GM21619 (cell line): ENCODE data around the gene EZR.

Experiments used
- ATAC-seq: cut with Tn5 transposase; IDR thresholded peaks from one replicate; pipeline ENCODE4 v1.9.1; 2021; ENCODE audit not compliant: unreplicated experiment

The EZR gene

DNA sequence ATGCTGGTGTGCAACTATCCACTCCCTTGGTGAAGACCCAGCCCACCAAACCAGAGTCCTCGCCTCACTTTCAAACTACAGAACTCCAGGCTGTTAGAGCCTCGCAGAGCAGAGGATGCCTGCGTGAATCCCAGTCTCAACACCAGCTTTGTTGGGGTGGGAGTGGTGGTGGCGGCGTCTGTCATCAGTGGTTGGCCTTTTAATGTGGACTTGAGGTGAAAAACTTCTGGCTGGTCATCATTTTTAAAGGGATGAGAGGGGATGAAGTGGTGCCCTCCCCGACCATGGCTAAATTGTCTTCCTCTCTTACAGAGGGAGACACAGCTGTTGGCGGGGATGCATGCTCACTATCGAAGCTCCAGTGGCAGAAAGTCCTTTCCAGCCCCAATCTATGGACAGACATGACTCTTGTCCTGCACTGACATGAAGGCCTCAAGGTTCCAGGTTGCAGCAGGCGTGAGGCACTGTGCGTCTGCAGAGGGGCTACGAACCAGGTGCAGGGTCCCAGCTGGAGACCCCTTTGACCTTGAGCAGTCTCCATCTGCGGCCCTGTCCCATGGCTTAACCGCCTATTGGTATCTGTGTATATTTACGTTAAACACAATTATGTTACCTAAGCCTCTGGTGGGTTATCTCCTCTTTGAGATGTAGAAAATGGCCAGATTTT lies 54.9 kb downstream of the EZR start:
- no peak for ATAC-seq

DNA sequence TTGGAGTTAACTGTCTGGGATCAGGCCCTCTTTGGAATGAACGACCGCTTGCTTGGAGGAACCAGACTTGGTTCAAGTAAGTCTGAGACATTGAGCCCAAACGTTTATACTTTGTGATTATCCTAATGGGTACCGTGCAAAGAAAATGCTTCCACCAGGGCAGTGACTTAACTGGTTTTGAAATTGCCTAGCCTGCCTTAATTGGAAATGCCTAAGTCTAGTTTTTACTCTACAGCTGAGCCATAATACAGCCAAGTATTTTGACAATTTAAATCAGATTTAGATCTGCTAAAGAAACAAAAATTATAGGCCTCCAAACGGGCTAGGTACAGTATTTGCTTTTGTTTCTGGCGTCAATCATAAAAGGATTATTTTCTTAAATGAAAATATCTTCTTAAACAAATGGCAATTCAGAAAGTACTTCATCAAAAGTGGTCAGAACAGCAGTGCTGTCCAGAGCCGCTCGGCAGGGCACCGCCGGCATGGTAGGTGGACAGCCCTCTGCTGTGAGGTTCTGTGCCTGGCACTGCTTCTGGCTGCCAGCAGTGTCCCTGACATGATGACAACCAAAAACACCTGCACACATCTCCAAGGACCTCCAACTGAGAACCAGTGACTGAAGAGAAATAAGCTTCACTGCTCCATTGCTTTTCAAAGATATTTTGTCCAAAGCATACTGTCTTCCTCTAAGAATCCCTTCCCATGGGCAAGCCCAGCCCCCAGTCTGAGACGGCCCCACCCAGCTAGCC lies 55.6 kb downstream of the EZR start:
- ATAC-seq: no peak

- no peak for ATAC-seq
Measured at GRCh38 chr6:158762787-158763433, 56.3 kb downstream of the EZR start.

DNA sequence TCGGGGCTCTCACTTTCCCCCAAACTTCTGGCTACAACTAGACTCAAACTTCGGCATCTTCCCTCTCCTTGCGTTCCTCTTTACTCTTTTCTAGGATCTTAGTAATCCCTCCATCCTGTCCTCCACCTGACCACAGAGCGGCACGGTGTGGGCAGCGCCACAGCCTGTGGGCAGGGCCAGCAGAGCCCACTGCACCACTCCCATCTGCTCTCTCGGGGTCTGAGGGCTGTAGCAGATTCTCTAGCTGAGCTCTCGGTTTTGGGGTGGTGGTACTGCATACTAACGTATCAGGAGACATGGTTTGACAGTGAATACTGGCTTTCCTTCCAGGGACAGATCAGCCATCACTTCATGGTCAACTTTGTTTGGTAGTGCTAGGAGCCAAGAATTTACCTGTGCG lies 57.4 kb downstream of the EZR start:
- ATAC-seq: no peak

DNA sequence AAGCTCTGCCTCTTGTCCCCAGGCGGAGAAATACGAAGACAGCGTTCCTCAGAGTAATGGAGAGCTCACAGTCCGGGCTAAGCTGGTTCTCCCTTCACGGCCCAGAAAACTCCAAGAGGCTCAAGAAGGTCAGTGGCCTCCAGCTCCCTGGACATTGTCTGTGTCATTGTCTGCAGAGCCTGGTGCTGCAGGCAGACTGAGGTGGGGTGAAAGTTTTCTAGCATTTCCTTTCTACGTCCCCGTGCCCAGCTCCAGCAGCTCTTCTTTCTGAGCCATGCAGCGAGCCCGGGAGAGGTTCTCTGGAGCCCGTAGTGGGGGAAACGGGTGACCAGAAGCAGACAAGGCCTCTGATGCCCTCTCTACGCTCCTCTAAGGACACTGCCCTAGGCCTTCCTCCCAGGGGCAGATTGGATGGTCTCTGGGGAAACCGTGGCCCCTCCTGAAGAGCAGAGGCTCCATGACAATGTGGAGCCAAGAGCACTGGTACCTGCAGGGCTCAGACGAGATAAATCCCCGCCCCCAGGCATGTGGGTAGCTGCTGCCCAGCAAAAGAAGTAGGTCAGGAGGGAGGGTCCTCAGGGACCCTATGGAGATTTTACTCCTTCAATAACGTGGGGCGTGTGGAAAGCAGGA lies 58.4 kb downstream of the EZR start:
- no peak for ATAC-seq

DNA sequence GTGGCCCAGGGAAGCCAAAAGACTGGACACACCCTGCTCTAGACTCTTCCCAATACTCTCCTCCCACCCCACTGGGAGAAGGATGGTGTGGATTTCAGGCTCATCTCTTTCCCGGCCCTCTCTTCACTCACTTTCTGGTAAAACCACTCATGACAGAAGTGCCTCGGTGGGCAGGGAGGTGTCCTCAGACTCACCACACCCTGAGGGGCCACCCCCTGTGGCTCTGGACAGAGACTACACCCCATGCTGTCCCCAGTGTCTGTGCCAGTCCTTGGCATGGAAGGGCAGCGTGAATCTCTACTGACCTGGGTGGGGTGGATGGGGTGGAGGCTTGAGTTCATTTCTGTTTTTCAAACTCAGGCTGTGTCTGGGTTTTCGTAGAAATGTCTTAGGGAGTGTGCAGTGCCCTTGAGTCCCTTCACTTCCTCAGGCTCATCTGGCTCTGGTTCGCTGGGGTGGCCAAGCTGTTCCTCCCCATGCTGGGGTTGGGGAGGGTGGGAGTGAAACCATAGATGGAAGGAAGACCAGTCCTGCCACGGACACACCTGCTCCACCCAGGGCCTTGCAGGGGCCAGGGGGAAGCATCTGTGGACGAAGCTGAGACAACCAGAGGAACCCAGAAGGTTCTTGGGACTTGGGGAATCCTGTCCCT lies 59.1 kb downstream of the EZR start:
- ATAC-seq: no peak

- no peak for ATAC-seq
Measured at GRCh38 chr6:158758941-158759479, 60.2 kb downstream of the EZR start.

GRCh38 chr6:158758451-158758860 lies 60.7 kb downstream of the EZR start:
- no peak for ATAC-seq

DNA sequence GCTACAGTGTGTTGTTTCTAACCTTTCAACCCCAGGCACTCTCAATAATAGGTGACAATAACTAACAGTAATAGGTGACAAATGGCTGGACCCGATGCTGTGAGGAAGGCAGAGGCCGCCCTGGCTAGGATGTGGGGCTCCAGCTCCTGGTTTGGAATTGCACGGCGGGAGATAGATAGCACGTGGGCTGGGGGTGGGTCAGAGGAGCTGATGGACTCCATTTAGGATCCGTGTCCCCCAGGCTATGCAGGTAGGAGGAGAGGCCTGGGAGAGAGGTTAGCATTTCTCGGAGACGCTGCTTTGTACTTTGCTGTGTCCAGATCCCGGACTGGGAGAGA lies 61.4 kb downstream of the EZR start:
- no peak for ATAC-seq

DNA sequence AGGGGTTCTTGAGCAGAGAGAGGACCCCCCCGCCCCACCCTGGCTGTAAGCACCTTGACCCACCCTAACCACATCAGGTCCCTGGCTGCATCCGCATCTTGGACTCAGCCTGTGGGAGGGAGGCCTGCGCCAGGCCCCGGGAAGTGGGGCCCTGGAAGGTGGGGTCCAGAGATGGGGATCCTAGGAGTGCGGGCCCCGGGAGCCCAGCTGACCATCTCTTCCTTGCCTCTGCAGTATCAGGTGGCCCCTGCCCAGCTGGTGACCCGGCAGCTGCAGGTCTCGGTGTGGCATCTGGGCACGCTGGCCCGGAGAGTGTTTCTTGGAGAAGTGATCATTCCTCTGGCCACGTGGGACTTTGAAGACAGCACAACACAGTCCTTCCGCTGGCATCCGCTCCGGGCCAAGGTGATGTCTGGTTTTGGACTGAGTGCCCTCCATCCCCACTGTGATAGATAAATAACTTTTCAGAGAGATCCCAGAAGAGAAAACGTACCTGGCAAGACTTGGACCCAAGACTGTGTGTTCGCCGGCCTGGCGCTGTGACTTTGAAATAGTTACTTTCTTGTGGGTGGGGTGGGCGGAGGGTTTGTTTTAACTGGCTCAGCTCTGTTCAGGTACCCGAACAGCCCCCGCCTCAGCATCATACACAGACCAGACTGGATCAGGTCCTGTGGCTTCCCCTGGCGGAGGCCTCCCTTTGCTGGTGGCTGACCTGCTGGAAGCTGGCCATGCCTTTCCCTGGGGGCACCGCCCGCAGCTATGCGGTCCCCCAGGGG lies 62.0 kb downstream of the EZR start:
- no peak for ATAC-seq

- no peak for ATAC-seq
Measured at GRCh38 chr6:158756126-158756525, 63.0 kb downstream of the EZR start.

- no peak for ATAC-seq
Measured at GRCh38 chr6:158755636-158756035, 63.5 kb downstream of the EZR start.

DNA sequence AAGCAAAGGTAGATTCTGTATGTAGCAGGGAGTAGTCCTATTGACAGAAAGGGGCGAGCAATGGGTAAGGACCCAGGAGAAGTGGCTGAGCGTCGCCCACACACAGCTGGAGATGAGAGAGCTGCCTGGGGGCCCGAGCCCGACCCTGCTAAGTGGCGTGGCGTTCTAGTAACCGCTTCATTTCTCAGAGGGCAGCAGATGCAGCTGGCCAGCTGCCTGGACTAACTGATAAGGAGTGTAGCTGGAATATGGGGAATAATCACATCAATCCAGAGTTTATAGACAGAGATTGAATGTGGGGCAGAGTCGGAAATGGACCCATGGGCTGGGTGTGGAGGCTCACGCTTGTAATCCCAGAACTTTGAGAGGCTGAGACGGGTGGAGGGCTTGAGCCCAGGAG lies 64.4 kb downstream of the EZR start:
- ATAC-seq: no peak

- ATAC-seq: no peak
Measured at GRCh38 chr6:158753811-158754210, 65.4 kb downstream of the EZR start.

- no peak for ATAC-seq
Measured at GRCh38 chr6:158752613-158753012, 66.6 kb downstream of the EZR start.

DNA sequence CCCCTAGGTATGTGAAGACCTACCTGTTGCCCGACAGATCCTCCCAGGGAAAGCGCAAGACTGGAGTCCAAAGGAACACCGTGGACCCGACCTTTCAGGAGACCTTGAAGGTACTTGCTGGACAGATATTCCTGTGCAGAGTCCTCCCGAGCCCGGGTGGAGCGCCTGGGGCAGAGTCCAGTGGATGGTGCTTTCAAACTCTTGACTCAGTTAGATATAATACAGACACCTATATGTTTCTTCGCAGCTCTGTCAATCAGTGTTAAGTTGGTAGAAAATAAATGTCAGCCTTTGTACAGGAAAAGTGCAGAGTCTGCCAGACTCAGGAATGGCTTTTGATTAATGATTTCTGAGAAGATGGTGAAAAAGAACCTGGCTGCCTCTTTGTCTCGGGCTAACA lies 67.2 kb downstream of the EZR start:
- no peak for ATAC-seq

DNA sequence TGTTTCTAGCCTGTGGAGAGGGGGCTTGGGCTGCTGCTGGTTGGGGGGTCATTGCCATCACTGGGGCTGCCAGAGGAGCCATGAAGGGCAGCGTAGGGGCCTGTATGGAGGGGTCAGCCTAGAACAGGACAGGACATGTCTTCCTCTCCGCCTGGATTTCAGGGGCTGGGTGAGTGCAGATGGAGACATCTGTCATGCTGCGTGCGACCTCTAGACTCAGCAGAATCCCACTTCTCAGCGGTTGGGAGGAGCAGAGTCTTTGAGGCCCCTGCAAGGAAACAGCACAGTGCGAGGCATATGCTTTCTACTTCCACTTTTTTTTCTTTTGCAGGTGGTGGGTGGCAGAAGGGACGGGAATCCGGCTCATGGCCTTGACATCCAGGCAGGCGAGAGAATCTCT lies 67.9 kb downstream of the EZR start:
- ATAC-seq: no peak

DNA sequence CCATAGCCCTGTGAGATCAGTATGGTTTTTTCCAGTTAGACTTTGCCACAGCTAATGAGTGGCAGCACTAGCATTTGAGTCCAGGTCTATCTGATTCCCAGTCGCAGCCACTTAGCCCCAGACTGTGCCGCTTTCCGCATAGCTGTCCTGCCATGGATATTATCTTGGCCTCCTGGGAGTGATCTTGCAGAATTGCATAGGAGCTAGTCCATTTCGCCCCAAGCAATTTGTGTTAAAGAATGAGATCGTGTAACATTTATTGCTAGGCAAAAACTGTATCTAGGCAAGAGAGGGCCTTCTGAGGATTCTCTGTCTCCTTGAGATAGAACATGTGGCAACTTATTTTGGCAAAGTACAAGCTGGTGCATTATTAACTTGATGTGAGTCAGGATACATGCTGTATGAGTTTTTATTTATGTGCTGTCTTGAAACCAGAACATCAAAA lies 74.2 kb downstream of the EZR start:
- no peak for ATAC-seq

GRCh38 chr6:158743033-158743651 lies 76.0 kb downstream of the EZR start:
- no peak for ATAC-seq

DNA sequence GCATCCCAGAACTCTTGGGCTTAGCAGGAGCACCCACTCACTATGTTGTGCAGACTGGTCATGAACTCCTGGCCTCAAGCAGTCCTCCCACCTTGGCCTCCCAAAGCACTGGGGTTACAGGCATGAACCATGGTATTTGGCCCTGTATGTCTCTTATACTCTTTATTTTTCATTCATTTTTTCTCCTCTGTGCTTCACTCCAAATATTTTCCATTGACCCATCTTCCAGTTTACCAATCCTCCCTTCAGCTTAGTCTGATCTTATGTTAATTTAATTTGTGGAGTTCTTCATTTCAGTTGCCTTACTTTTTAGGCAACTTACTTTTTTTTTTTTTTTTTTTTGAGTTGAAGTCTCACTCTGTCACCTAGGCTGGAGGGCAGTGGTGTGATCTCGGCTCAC lies 79.5 kb downstream of the EZR start:
- no peak for ATAC-seq
